ENCODE measurements around the gene EMID1.

GRCh38 chr22:29272624-29273023 is 66.9 kb downstream of the EMID1 start:
- no peak for TF ChIP-seq CTCF (IDR thresholded peaks at IDR 0.05)
- no peak for TF ChIP-seq POLR2A (IDR thresholded peaks at IDR 0.05)
